H9 (cell line): ENCODE measurements around the gene ARHGEF5. TPM values are rescaled to one million over a fixed set of nuclear protein-coding genes. Genes with fewer than 3 reads are reported as not detected.
"Not testable (repeated sequence)": the region's sequence is repeated elsewhere in the genome, so short reads cannot be mapped to it uniquely, and the experiment has no call there.

ENCODE experiments used
- DNase-seq: peaks from one replicate; pipeline ENCODE4 v3.0.0-alpha.2; 2017
- H2AFZ ChIP-seq: one replicate; pipeline ENCODE4 v1.6.1; 2013; ENCODE audit warnings: mild to moderate bottlenecking, low read length, control low read depth, moderate library complexity
- H2AK5ac ChIP-seq: 2 replicates; pipeline ENCODE4 v1.6.1; 2013; ENCODE audit warnings: low read length, control low read depth, mixed read lengths; ENCODE audit not compliant: insufficient read length
- H2BK120ac ChIP-seq: one replicate; pipeline ENCODE4 v1.6.1; 2013; ENCODE audit warnings: low read depth, mild to moderate bottlenecking, low read length, control low read depth, inconsistent platforms; ENCODE audit not compliant: poor library complexity, severe bottlenecking
- H2BK12ac ChIP-seq: 2 replicates; pipeline ENCODE4 v1.6.1; 2013; ENCODE audit warnings: low read length, control low read depth, mixed read lengths, low read depth; ENCODE audit not compliant: insufficient read length
- H2BK15ac ChIP-seq: 2 replicates; pipeline ENCODE4 v1.6.1; 2013; ENCODE audit warnings: low read depth, low read length, control low read depth
- H2BK20ac ChIP-seq: one replicate; pipeline ENCODE4 v1.6.1; 2013; ENCODE audit warnings: low read depth, mild to moderate bottlenecking, low read length, control low read depth, inconsistent platforms; ENCODE audit not compliant: poor library complexity, severe bottlenecking
- H2BK5ac ChIP-seq: 2 replicates; pipeline ENCODE4 v1.6.1; 2013; ENCODE audit warnings: low read length, control low read depth, mixed read lengths; ENCODE audit not compliant: insufficient read length
- H3K14ac ChIP-seq: 2 replicates; pipeline ENCODE4 v1.6.1; 2013; ENCODE audit warnings: low read length, control low read depth; ENCODE audit not compliant: insufficient read depth
- H3K18ac ChIP-seq: 2 replicates; pipeline ENCODE4 v1.6.1; 2013; ENCODE audit warnings: low read depth, mild to moderate bottlenecking, mixed read lengths, low read length, control low read depth; ENCODE audit not compliant: insufficient read length
- H3K23ac ChIP-seq: 2 replicates; pipeline ENCODE4 v1.6.1; 2013; ENCODE audit warnings: low read length, control low read depth, mixed read lengths, low read depth; ENCODE audit not compliant: insufficient read length
- H3K23me2 ChIP-seq: 2 replicates; pipeline ENCODE4 v1.6.1; 2013; ENCODE audit warnings: low read depth, mild to moderate bottlenecking, mixed read lengths, low read length, control low read depth; ENCODE audit not compliant: insufficient read length, poor library complexity, severe bottlenecking
- H3K27ac ChIP-seq: 2 replicates; pipeline ENCODE4 v1.5.1; 2013; ENCODE audit warnings: low read length, control low read depth, mixed read lengths, low read depth; ENCODE audit not compliant: insufficient read length
- H3K27me3 ChIP-seq: 2 replicates; pipeline ENCODE4 v1.6.1; 2013; ENCODE audit warnings: low read length, control low read depth, inconsistent platforms; ENCODE audit not compliant: insufficient read depth
- H3K4ac ChIP-seq: 2 replicates; pipeline ENCODE4 v1.6.1; 2013; ENCODE audit warnings: low read depth, mild to moderate bottlenecking, control low read depth, inconsistent platforms, low read length, moderate library complexity
- H3K4me1 ChIP-seq: 2 replicates; pipeline ENCODE4 v1.6.1; 2013; ENCODE audit warnings: low read length, control low read depth, inconsistent platforms; ENCODE audit not compliant: insufficient read depth
- H3K4me2 ChIP-seq: 2 replicates; pipeline ENCODE4 v1.6.1; 2013; ENCODE audit warnings: low read length, control low read depth, mixed read lengths; ENCODE audit not compliant: insufficient read length, insufficient read depth
- H3K56ac ChIP-seq: 2 replicates; pipeline ENCODE4 v1.6.1; 2013; ENCODE audit warnings: low read depth, mild to moderate bottlenecking, mixed read lengths, low read length, control low read depth; ENCODE audit not compliant: insufficient read length
- H3K79me1 ChIP-seq: 2 replicates; pipeline ENCODE4 v1.6.1; 2013; ENCODE audit warnings: low read depth, mild to moderate bottlenecking, moderate library complexity, low read length, control low read depth, inconsistent platforms; ENCODE audit not compliant: insufficient read depth, poor library complexity, severe bottlenecking
- H3K79me2 ChIP-seq: 2 replicates; pipeline ENCODE4 v1.6.1; 2013; ENCODE audit warnings: low read length, control low read depth, inconsistent platforms; ENCODE audit not compliant: insufficient read depth
- H3K9ac ChIP-seq: 2 replicates; pipeline ENCODE4 v1.6.1; 2013; ENCODE audit warnings: low read length, control low read depth, mixed read lengths; ENCODE audit not compliant: insufficient read length; ENCODE audit errors: extremely low read depth
- H3K9me3 ChIP-seq: one replicate; pipeline ENCODE4 v1.6.1; 2013; ENCODE audit warnings: low read depth, low read length, inconsistent platforms; ENCODE audit not compliant: control insufficient read depth
- H3T11ph ChIP-seq: one replicate; pipeline ENCODE4 v1.6.1; 2013; ENCODE audit warnings: mild to moderate bottlenecking, low read length, control low read depth, inconsistent platforms
- H4K20me1 ChIP-seq: one replicate; pipeline ENCODE4 v1.6.1; 2013; ENCODE audit not compliant: control insufficient read depth, insufficient read length, insufficient read depth
- H4K5ac ChIP-seq: 2 replicates; pipeline ENCODE4 v1.6.1; 2013; ENCODE audit warnings: low read depth, mild to moderate bottlenecking, mixed read lengths, low read length, control low read depth; ENCODE audit not compliant: insufficient read length
- H4K8ac ChIP-seq: replicated peaks from 2 replicates; pipeline ENCODE4 v1.6.1; 2013; ENCODE audit warnings: low read length, control low read depth, mixed read lengths, low read depth; ENCODE audit not compliant: insufficient read length
- H4K91ac ChIP-seq: 2 replicates; pipeline ENCODE4 v1.6.1; 2013; ENCODE audit warnings: low read depth, mild to moderate bottlenecking, moderate library complexity, mixed read lengths, low read length, control low read depth; ENCODE audit not compliant: insufficient read length
- H3K27ac Mint-ChIP-seq, 3 experiments: 2 replicates in 2 of 3; 3 replicates in 1 of 3; pipeline ENCODE4 v1.8.0; 2020 to 2021; ENCODE audit warnings: mixed read lengths in 3 of 3, mild to moderate bottlenecking in 1 of 3, moderate library complexity in 1 of 3
- H3K27me3 Mint-ChIP-seq: 2 replicates; pipeline ENCODE4 v1.8.0; 2021; ENCODE audit warnings: low read depth, mild to moderate bottlenecking, moderate library complexity, mixed read lengths
- H3K36me3 Mint-ChIP-seq, 3 experiments: 2 replicates in 2 of 3; 3 replicates in 1 of 3; pipeline ENCODE4 v1.8.0; 2020 to 2021; ENCODE audit warnings: low read depth in 3 of 3, mixed read lengths in 3 of 3; ENCODE audit not compliant: insufficient read depth in 1 of 3
- H3K4me1 Mint-ChIP-seq, 2 experiments: 2 replicates each; pipeline ENCODE4 v1.8.0; 2020; ENCODE audit warnings: mixed read lengths in 2 of 2
- H3K4me3 Mint-ChIP-seq, 2 experiments: 2 replicates in 1 of 2; 3 replicates in 1 of 2; pipeline ENCODE4 v1.8.0; 2020 to 2021; ENCODE audit warnings: mild to moderate bottlenecking in 2 of 2, mixed read lengths in 2 of 2, moderate library complexity in 1 of 2
- H3K9me3 Mint-ChIP-seq, 2 experiments: 2 replicates in 1 of 2; 3 replicates in 1 of 2; pipeline ENCODE4 v1.8.0; 2020; ENCODE audit warnings: mild to moderate bottlenecking in 2 of 2, mixed read lengths in 2 of 2, moderate library complexity in 1 of 2
- WGBS: extraction: QIAGEN DNeasy Blood & Tissue Kit; methylation state at CpG from one replicate; pipeline ENCODE4 v1.1.7; 2013; ENCODE audit warnings: missing lambda C conversion rate, low lambda C conversion rate, mixed read lengths; ENCODE audit not compliant: insufficient read length; ENCODE audit errors: extremely low coverage; 5-methylcytosine and 5-hydroxymethylcytosine counted together
- total RNA-seq: library from RNA; stranded (reverse); gene quantifications from 2 replicates; pipeline ENCODE4 v1.2.1, GENCODE V29; 2021

The ARHGEF5 gene
- total RNA-seq, 1 experiment from 2014 or later, result 33.9 TPM

- WGBS, result no CpG with 5 or more reads among the region's 3 CpGs
- H3T11ph ChIP-seq, H3K4me1 ChIP-seq, H3K9me3 Mint-ChIP-seq, H3K9me3 ChIP-seq, H3K27me3 Mint-ChIP-seq, H3K79me2 ChIP-seq, H2BK5ac ChIP-seq, H3K4ac ChIP-seq, H4K91ac ChIP-seq, H3K14ac ChIP-seq, H3K27ac Mint-ChIP-seq, H3K36me3 Mint-ChIP-seq, H4K5ac ChIP-seq, H3K27ac ChIP-seq, H3K27me3 ChIP-seq, H3K23me2 ChIP-seq, H4K20me1 ChIP-seq, H3K4me3 Mint-ChIP-seq, H2BK12ac ChIP-seq, H3K4me1 Mint-ChIP-seq, H2BK20ac ChIP-seq, H4K8ac ChIP-seq, H3K4me2 ChIP-seq, DNase-seq, H3K18ac ChIP-seq, H2AK5ac ChIP-seq, H2BK15ac ChIP-seq, H3K23ac ChIP-seq, H3K56ac ChIP-seq, H3K9ac ChIP-seq, H2AFZ ChIP-seq, H3K79me1 ChIP-seq, H2BK120ac ChIP-seq: not testable (repeated sequence)
Measured at GRCh38 chr7:144321677-144322206, 33.5 kb upstream of the ARHGEF5 start.

DNA sequence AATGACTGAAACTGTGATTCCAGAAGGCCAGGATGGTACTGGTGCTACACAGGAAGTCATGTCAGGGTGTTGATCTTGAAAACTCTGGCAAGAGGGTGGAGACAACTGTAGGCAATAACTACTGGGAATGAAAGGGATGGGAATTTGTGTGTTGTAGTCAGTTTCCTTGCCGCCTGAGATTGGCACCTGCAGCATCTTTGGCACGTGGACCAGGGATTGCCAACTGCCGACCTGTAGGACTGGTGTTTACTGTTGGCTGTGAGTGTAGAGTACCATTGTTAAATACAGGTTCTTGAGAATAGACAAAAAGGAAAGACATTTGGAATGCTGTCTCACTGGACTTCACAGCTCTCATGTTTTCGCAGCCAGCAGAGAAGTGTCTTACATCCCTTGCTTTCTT, 31.8 kb upstream of the ARHGEF5 start:
- not testable (repeated sequence) for H3K27me3 ChIP-seq, H4K5ac ChIP-seq, H2AFZ ChIP-seq, H3K9me3 ChIP-seq, H2BK12ac ChIP-seq, H3T11ph ChIP-seq, H4K91ac ChIP-seq, H2BK5ac ChIP-seq, H3K27ac Mint-ChIP-seq, H3K18ac ChIP-seq, H2BK15ac ChIP-seq, H3K79me2 ChIP-seq, H3K4me1 Mint-ChIP-seq, H4K8ac ChIP-seq, H3K56ac ChIP-seq, H3K27me3 Mint-ChIP-seq, H3K23ac ChIP-seq, H3K79me1 ChIP-seq, H3K9ac ChIP-seq, H3K36me3 Mint-ChIP-seq, H2AK5ac ChIP-seq, H3K27ac ChIP-seq, H3K9me3 Mint-ChIP-seq, H2BK120ac ChIP-seq, H4K20me1 ChIP-seq, H3K4me1 ChIP-seq, H3K4me3 Mint-ChIP-seq, H3K14ac ChIP-seq, H3K4ac ChIP-seq, H3K4me2 ChIP-seq, H2BK20ac ChIP-seq, H3K23me2 ChIP-seq, DNase-seq
- no CpG with 5 or more reads among the region's 4 CpGs for WGBS
